Measurements from ENCODE around the gene PHLPP1. TPM values are rescaled to one million over a fixed set of nuclear protein-coding genes. Genes with fewer than 3 reads are reported as not detected.

PHLPP1 gene
- total RNA-seq, 4 donors from 2014 or later: 5.5 to 9.7 (median 8.0) TPM

DNA sequence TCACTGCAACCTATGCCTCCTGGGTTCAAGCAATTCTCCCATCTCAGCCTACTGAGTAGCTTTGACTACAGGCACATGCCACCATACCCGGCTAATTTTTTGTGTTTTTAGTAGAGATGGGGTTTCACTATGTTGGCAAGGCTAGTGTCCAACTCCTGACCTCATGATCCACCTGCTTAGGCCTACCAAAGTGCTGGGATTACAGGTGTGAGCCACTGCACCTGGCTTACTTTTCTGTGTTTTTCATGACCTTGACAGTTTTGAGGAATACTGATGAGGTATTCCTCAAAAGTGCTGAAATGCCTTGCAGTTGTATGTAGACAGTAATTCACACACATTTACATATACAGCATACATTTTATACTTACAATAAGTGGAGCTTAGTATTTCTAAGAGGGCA lies 126.1 kb downstream of the PHLPP1 start:
- DNase-seq (no peak), ATAC-seq (no peak)
- no peak overlapping the region for H3K27ac ChIP-seq
- H3K9me3 ChIP-seq: no peaks in the 10 kb centered on the region
- H3K4me3 ChIP-seq: no peak overlapping the region
- intact Hi-C loops (cut with DNase I; ENCODE audit: low total_unique reads) (no loop called here), in situ Hi-C loops (cut with MboI; ENCODE audit: low sequenced_read_pairs in 4 of 4) (no loop called here)
- no peaks in the 10 kb centered on the region for H3K4me1 ChIP-seq
- H3K27me3 ChIP-seq: no peaks in the 10 kb centered on the region
- TF ChIP-seq, protein P1, sequence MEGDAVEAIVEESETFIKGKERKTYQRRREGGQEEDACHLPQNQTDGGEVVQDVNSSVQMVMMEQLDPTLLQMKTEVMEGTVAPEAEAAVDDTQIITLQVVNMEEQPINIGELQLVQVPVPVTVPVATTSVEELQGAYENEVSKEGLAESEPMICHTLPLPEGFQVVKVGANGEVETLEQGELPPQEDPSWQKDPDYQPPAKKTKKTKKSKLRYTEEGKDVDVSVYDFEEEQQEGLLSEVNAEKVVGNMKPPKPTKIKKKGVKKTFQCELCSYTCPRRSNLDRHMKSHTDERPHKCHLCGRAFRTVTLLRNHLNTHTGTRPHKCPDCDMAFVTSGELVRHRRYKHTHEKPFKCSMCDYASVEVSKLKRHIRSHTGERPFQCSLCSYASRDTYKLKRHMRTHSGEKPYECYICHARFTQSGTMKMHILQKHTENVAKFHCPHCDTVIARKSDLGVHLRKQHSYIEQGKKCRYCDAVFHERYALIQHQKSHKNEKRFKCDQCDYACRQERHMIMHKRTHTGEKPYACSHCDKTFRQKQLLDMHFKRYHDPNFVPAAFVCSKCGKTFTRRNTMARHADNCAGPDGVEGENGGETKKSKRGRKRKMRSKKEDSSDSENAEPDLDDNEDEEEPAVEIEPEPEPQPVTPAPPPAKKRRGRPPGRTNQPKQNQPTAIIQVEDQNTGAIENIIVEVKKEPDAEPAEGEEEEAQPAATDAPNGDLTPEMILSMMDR (IDR thresholded peaks at IDR 0.05 in 4 of 5, conservative IDR thresholded peaks at IDR 0.05 in 1 of 5): no peak
- TF ChIP-seq POLR2A (IDR thresholded peaks at IDR 0.05): no peak
- no peaks in the 10 kb centered on the region for H3K36me3 ChIP-seq

DNA sequence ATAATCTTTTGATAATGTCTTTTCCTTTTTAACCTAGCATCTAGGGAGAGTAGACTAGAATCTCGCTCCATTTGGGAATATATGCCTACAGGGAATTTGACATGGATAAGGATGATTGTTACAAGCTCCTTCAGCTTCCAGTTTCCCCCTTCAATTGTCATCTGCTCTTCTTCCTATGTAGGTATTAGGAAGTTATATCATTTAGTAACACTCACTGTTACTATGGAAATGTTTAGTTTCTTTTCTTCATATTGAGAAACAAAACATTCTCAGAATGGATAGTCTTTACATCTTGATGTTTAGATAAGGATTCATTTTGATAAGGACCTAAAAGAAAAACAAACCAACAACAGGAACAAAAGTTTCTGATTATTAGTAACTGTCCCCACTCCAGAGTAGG lies 127.6 kb downstream of the PHLPP1 start:
- no peaks in the 10 kb centered on the region for H3K4me1 ChIP-seq
- H3K4me3 ChIP-seq: no peak overlapping the region
- intact Hi-C loops (cut with DNase I; ENCODE audit: low total_unique reads) (no loop called here), in situ Hi-C loops (cut with MboI; ENCODE audit: low sequenced_read_pairs in 4 of 4) (no loop called here)
- H3K27me3 ChIP-seq: no peaks in the 10 kb centered on the region
- H3K27ac ChIP-seq: no peak overlapping the region
- DNase-seq (no peak), ATAC-seq (no peak)
- TF ChIP-seq POLR2A (IDR thresholded peaks at IDR 0.05): no peak
- TF ChIP-seq, protein P1 (IDR thresholded peaks at IDR 0.05 in 4 of 5, conservative IDR thresholded peaks at IDR 0.05 in 1 of 5): no peak
- H3K36me3 ChIP-seq: no peaks in the 10 kb centered on the region
- H3K9me3 ChIP-seq: no peaks in the 10 kb centered on the region

DNA sequence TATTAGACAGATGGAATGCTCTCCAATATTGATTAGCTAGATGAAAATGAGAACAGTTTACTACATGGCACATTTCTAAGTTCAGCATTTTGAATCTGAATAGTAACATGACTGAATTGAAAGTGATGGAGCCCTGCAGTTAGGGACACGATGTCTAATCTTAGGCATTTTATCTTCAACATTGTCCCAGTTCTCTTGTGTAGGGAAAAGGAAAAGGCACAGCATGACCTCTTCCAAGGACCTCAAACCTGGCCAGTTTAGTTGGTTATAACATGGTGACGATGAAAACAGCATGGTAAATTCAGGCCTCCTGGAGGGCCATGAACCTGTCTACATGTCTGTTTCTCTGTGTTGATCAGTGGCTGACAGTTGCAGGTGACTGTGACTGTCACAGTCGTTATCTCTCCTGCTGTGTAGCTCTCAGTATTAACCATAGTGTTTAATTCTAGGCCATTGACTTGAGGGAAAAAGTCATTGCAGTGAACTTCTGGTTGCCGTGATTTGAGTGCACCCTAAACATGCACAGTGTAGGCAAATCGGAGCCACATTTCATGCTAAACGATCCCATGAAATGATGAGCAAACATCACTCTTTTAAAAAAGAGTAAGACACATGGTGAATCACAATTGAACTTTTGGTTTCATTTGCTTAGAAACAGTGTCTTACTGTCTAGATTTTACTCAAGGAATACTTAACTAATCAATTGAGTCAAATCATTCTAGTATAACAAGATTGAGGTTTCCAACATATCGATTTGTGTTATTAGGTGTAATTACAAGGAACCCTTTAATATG lies 129.7 kb downstream of the PHLPP1 start:
- Histone ChIP-seq H3K27me3 (no peaks in the 10 kb centered on the region), H3K36me3 (no peaks in the 10 kb centered on the region), H3K9me3 (no peaks in the 10 kb centered on the region), H3K27ac (no peak overlapping the region), H3K4me3 (no peak overlapping the region), H3K4me1 (no peaks in the 10 kb centered on the region)
- in situ Hi-C loops (cut with MboI; ENCODE audit: low sequenced_read_pairs in 4 of 4): no loop called here
- DNase-seq (no peak), ATAC-seq (no peak)
- TF ChIP-seq POLR2A (IDR thresholded peaks at IDR 0.05): no peak
- TF ChIP-seq, protein P1 (IDR thresholded peaks at IDR 0.05 in 4 of 5, conservative IDR thresholded peaks at IDR 0.05 in 1 of 5): no peak
- intact Hi-C loops (cut with DNase I; ENCODE audit: low total_unique reads): no loop called here

DNA sequence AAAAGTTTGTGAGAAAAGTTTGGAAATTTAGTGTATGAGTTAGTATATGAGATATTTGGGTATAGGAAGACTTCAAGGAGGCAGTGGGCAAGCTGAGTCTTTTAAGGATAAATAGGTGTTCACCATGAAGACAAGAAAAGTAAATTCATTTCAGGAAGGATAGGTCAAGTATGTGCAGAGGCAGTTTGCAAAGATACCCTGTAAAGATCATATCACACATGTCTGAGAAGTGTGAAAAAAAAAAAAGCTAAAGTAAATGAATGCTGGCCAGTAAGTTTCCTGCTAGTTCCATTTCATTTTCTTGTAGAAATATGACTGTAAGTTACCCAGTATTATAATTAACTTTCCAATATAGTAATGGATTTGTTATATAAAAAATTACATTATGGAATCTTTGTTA lies 131.0 kb downstream of the PHLPP1 start:
- in situ Hi-C loops (cut with MboI; ENCODE audit: low sequenced_read_pairs in 4 of 4): no loop called here
- no peaks in the 10 kb centered on the region for H3K36me3 ChIP-seq
- H3K27ac ChIP-seq: no peak overlapping the region
- no peak overlapping the region for H3K4me3 ChIP-seq
- intact Hi-C loops (cut with DNase I; ENCODE audit: low total_unique reads): no loop called here
- no peaks in the 10 kb centered on the region for H3K4me1 ChIP-seq
- no peaks in the 10 kb centered on the region for H3K27me3 ChIP-seq
- DNase-seq (no peak), ATAC-seq (no peak)
- H3K9me3 ChIP-seq: no peaks in the 10 kb centered on the region
- TF ChIP-seq POLR2A (IDR thresholded peaks at IDR 0.05): no peak
- TF ChIP-seq, protein P1 (IDR thresholded peaks at IDR 0.05 in 4 of 5, conservative IDR thresholded peaks at IDR 0.05 in 1 of 5): no peak

DNA sequence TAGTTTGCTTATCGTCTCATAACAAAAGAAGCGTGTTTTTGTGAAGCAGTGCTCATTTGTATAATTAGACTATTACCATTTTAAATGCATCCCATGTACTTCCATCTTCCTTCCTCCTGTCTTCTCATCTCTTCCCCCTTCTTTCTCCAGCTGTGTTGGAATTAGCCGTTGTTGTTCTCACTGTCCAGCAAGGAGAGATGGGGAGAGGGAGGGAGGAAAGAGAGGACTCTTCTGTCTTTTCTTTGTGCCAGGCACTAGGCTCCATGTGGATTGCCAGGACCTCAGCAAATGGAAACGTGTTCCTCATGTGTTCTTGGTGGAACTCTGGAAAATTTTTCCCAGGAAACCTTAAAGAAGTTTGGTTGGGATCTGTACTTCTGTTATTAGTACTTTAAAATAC lies 131.7 kb downstream of the PHLPP1 start:
- ATAC-seq: no peak
- no peaks in the 10 kb centered on the region for H3K4me1 ChIP-seq
- no peaks in the 10 kb centered on the region for H3K36me3 ChIP-seq
- TF ChIP-seq, protein P1 (IDR thresholded peaks at IDR 0.05 in 4 of 5, conservative IDR thresholded peaks at IDR 0.05 in 1 of 5): no peak
- no peak for TF ChIP-seq POLR2A (IDR thresholded peaks at IDR 0.05)
- in situ Hi-C loops (cut with MboI; ENCODE audit: low sequenced_read_pairs in 4 of 4) (no loop called here), intact Hi-C loops (cut with DNase I; ENCODE audit: low total_unique reads) (no loop called here)
- no peak for DNase-seq
- no peak overlapping the region for H3K4me3 ChIP-seq
- H3K27me3 ChIP-seq: no peaks in the 10 kb centered on the region
- H3K27ac ChIP-seq: no peak overlapping the region
- H3K9me3 ChIP-seq: no peaks in the 10 kb centered on the region

Data from gastrocnemius medialis (tissue), 4 donors.